ENCODE measurements around the gene S100A6.

DNA sequence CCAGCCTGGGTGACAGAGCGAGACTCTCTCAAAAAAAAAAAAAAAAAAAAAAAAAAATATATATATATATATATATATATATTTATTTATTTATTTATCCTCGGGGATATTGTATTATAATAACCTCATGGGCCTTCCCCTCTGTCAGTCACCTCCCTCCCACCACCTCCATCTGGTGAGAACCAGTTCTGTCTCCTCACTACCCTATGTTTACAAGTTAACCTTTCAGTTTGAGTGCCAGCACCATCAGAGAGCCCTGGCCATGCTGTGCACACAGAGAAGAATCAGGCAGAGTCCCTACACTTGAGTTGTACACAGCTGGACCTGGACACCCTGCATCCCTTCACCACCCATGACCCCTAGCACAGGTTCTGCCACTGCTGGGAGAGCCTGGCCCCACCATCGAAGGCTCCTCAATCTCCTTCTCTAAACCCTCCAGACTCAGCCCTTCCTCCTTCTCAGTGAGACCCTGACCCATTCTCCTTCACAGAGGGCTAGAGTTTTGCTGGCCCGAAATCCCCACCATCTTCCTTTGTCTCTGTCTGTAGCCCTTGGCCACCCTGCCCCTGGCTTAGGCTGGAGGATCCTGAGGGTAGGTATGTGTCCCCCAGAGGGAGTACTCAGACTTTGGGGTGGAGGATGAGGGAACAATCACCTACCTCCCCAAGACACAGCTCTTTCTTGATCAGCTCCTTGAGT is 3.8 kb upstream of the S100A6 start:
- TF ChIP-seq, protein P1, sequence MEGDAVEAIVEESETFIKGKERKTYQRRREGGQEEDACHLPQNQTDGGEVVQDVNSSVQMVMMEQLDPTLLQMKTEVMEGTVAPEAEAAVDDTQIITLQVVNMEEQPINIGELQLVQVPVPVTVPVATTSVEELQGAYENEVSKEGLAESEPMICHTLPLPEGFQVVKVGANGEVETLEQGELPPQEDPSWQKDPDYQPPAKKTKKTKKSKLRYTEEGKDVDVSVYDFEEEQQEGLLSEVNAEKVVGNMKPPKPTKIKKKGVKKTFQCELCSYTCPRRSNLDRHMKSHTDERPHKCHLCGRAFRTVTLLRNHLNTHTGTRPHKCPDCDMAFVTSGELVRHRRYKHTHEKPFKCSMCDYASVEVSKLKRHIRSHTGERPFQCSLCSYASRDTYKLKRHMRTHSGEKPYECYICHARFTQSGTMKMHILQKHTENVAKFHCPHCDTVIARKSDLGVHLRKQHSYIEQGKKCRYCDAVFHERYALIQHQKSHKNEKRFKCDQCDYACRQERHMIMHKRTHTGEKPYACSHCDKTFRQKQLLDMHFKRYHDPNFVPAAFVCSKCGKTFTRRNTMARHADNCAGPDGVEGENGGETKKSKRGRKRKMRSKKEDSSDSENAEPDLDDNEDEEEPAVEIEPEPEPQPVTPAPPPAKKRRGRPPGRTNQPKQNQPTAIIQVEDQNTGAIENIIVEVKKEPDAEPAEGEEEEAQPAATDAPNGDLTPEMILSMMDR (IDR thresholded peaks at IDR 0.05; ENCODE audit: poor library complexity, severe bottlenecking), result no peak
- TF ChIP-seq RAD21 (conservative IDR thresholded peaks at IDR 0.05) (no peak), TAF1 (IDR thresholded peaks at IDR 0.05; ENCODE audit: low read depth) (no peak), EP300 (conservative IDR thresholded peaks at IDR 0.05; ENCODE audit: poor library complexity, severe bottlenecking) (no peak), REST (IDR thresholded peaks at IDR 0.05; ENCODE audit: borderline replicate concordance) (no peak), POLR2AphosphoS5 (IDR thresholded peaks at IDR 0.05) (no peak)

Data from neural cell (in vitro differentiated cells).